Neuronal stem cell (in vitro differentiated cells): ENCODE data around the gene TSPAN4.

Experiments
- DNase-seq: peaks from one replicate; pipeline ENCODE4 v3.0.0-alpha.2; 2013; ENCODE audit warnings: low spot score
- H2AFZ ChIP-seq: one replicate; pipeline ENCODE4 v1.6.1; 2013; ENCODE audit warnings: mild to moderate bottlenecking, low read length, inconsistent platforms
- H2AK5ac ChIP-seq: 2 replicates; pipeline ENCODE4 v1.6.1; 2013; ENCODE audit warnings: low read depth, mild to moderate bottlenecking, inconsistent platforms, low read length, moderate library complexity, mixed read lengths
- H2BK120ac ChIP-seq: 2 replicates; pipeline ENCODE4 v1.6.1; 2013; ENCODE audit warnings: low read depth, mild to moderate bottlenecking, inconsistent platforms, low read length, moderate library complexity, mixed read lengths
- H2BK12ac ChIP-seq: one replicate; pipeline ENCODE4 v1.6.1; 2013; ENCODE audit warnings: low read length, inconsistent platforms
- H2BK15ac ChIP-seq: 2 replicates; pipeline ENCODE4 v1.6.1; 2013; ENCODE audit warnings: mild to moderate bottlenecking, low read length, inconsistent platforms, mixed read lengths
- H2BK5ac ChIP-seq: one replicate; pipeline ENCODE4 v1.6.1; 2013; ENCODE audit warnings: inconsistent platforms, mild to moderate bottlenecking, low read length, moderate library complexity
- H3K14ac ChIP-seq: one replicate; pipeline ENCODE4 v1.6.1; 2013; ENCODE audit warnings: low read length, inconsistent platforms
- H3K18ac ChIP-seq: 2 replicates; pipeline ENCODE4 v1.6.1; 2013; ENCODE audit warnings: low read length, inconsistent platforms
- H3K23ac ChIP-seq: 2 replicates; pipeline ENCODE4 v1.6.1; 2013; ENCODE audit warnings: low read depth, mild to moderate bottlenecking, mixed read lengths, low read length, inconsistent platforms; ENCODE audit not compliant: poor library complexity
- H3K27ac ChIP-seq: replicated peaks from 3 replicates; pipeline ENCODE4 v1.5.1; 2013; ENCODE audit warnings: low read length, inconsistent platforms
- H3K27me3 ChIP-seq, 3 experiments: 2 replicates each; pipeline ENCODE4 v1.6.1; 2013; ENCODE audit warnings: low read length in 3 of 3, mild to moderate bottlenecking in 2 of 3, inconsistent platforms in 1 of 3, low read depth in 1 of 3, mixed read lengths in 1 of 3, moderate library complexity in 1 of 3; ENCODE audit not compliant: control insufficient read depth in 3 of 3, insufficient read depth in 3 of 3
- H3K36me3 ChIP-seq, 2 donors: replicated peaks in 1 of 2; 2 replicates each; pipeline ENCODE4 v1.6.1; 2013; ENCODE audit warnings: low read length in 2 of 2; ENCODE audit not compliant: control insufficient read depth in 2 of 2, insufficient read depth in 2 of 2
- H3K4ac ChIP-seq: 2 replicates; pipeline ENCODE4 v1.6.1; 2013; ENCODE audit warnings: inconsistent platforms, mild to moderate bottlenecking, low read length, moderate library complexity
- H3K4me1 ChIP-seq, 2 donors: 1 replicate in 1 of 2; 2 replicates in 1 of 2; pipeline ENCODE4 v1.6.1; 2013; ENCODE audit warnings: low read length in 2 of 2, low read depth in 1 of 2; ENCODE audit not compliant: control insufficient read depth in 2 of 2, insufficient read depth in 1 of 2
- H3K4me2 ChIP-seq: one replicate; pipeline ENCODE4 v1.6.1; 2013; ENCODE audit warnings: mild to moderate bottlenecking, low read length, inconsistent platforms; ENCODE audit not compliant: insufficient read depth, poor library complexity, severe bottlenecking
- H3K4me3 ChIP-seq, 2 donors: 2 replicates each; pipeline ENCODE4 v1.5.1; 2013; ENCODE audit warnings: low read length in 2 of 2, mild to moderate bottlenecking in 2 of 2, inconsistent platforms in 1 of 2, moderate library complexity in 1 of 2
- H3K79me1 ChIP-seq: one replicate; pipeline ENCODE4 v1.6.1; 2013; ENCODE audit warnings: low read depth, mild to moderate bottlenecking, inconsistent platforms, low read length, moderate library complexity
- H3K9ac ChIP-seq: one replicate; pipeline ENCODE4 v1.6.1; 2013; ENCODE audit warnings: mild to moderate bottlenecking, low read depth, low read length, inconsistent platforms; ENCODE audit not compliant: poor library complexity
- H3K9me3 ChIP-seq, 2 donors: replicated peaks in 1 of 2; 2 replicates each; pipeline versions ENCODE3 to v1.6.1; 2013; ENCODE audit warnings: low read length in 2 of 2, mild to moderate bottlenecking in 2 of 2, inconsistent platforms in 1 of 2, low read depth in 1 of 2, mixed read lengths in 1 of 2, moderate library complexity in 1 of 2; ENCODE audit not compliant: control insufficient read depth in 2 of 2, insufficient read depth in 1 of 2
- H4K8ac ChIP-seq: one replicate; pipeline ENCODE4 v1.6.1; 2013; ENCODE audit warnings: low read depth, mild to moderate bottlenecking, inconsistent platforms, low read length, moderate library complexity
- H4K91ac ChIP-seq: one replicate; pipeline ENCODE4 v1.6.1; 2013; ENCODE audit warnings: low read length, low read depth, mild to moderate bottlenecking, inconsistent platforms; ENCODE audit not compliant: poor library complexity
- WGBS, 2 donors: extraction: QIAGEN DNeasy Blood & Tissue Kit; methylation state at CpG; one replicate each; pipeline ENCODE4 v1.1.7; 2013; ENCODE audit warnings: missing lambda C conversion rate in 2 of 2, mixed read lengths in 1 of 2; ENCODE audit not compliant: insufficient read length in 2 of 2, insufficient replicate concordance in 1 of 2; ENCODE audit errors: extremely low coverage in 2 of 2; 5-methylcytosine and 5-hydroxymethylcytosine counted together

TSPAN4 gene

DNA sequence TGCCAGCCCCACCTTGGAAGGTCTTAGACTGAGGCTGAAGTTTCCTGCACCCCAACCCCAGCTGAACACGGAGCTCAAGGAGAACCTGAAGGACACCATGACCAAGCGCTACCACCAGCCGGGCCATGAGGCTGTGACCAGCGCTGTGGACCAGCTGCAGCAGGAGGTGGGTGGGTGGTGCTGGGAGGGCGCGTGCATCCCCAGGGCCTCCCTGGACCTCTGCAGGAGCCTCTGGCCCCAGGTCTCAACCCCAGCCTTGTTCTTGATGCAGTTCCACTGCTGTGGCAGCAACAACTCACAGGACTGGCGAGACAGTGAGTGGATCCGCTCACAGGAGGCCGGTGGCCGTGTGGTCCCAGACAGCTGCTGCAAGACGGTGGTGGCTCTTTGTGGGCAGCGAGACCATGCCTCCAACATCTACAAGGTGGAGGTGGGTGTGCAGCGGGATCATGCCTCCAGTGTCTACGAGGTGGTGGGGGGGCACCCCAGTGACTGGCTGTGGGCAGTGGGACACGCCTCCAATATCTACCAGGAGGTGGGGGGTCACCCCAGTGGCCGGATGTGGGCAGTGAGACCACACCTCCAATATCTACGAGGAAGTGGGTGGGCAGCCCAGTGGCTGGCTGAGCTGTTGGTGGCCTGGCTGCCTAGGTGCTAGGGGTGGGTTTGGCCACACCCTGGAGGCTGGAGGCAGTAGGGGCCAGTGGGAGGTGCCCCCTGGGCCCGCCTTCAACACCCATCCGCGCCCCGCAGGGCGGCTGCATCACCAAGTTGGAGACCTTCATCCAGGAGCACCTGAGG is 5.3 kb upstream of the TSPAN4 start:
- no peak overlapping the region for H3K4ac ChIP-seq
- H3K27me3 ChIP-seq = no peaks in the 10 kb centered on the region
- H3K18ac ChIP-seq = no peak overlapping the region
- peak overlapping the region; percentile 13 for H2BK5ac ChIP-seq
- H3K4me1 ChIP-seq = peaks cover 13 to 17% of the 10 kb centered on the region in 2 donors
- WGBS, 2 donors = no CpG with 5 or more reads among the region's 22 CpGs
- no peak overlapping the region for H2AFZ ChIP-seq
- H3K4me2 ChIP-seq = no peak overlapping the region
- H3K14ac ChIP-seq = no peak overlapping the region
- DNase-seq = no peak
- no peak overlapping the region for H3K4me3 ChIP-seq
- H4K91ac ChIP-seq = no peak overlapping the region
- no peak overlapping the region for H2BK12ac ChIP-seq
- H3K79me1 ChIP-seq = peaks cover 42% of the 10 kb centered on the region
- no peak overlapping the region for H2BK120ac ChIP-seq
- H3K9me3 ChIP-seq = no peaks in the 10 kb centered on the region
- H4K8ac ChIP-seq = peak overlapping the region; percentile 65
- H3K23ac ChIP-seq = peak overlapping the region; percentile 85
- no peak overlapping the region for H2BK15ac ChIP-seq
- H3K9ac ChIP-seq = peak overlapping the region; percentile 30
- peak overlapping the region; percentile 35 for H2AK5ac ChIP-seq
- no peak overlapping the region for H3K27ac ChIP-seq
- H3K36me3 ChIP-seq = peaks cover 48 to 62% of the 10 kb centered on the region in 2 donors

DNA sequence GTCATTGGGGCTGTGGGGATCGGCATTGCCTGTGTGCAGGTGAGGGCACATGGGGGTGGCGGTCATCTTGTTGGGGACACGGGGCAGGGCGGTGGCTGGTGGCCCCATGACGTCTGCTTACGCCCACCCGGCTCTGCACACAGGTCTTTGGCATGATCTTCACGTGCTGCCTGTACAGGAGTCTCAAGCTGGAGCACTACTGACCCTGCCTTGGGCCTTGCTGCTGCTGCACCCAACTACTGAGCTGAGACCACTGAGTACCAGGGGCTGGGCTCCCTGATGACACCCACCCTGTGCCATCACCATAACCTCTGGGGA is 4.7 kb upstream of the TSPAN4 start:
- H3K4me2 ChIP-seq = no peak overlapping the region
- no peak overlapping the region for H2BK5ac ChIP-seq
- H3K4me3 ChIP-seq = no peak overlapping the region
- peak overlapping the region; percentile 30 for H3K9ac ChIP-seq
- peak overlapping the region; percentile 65 for H3K23ac ChIP-seq
- no peak overlapping the region for H4K91ac ChIP-seq
- H2BK15ac ChIP-seq = no peak overlapping the region
- H3K79me1 ChIP-seq = peaks cover 42% of the 10 kb centered on the region
- no peak overlapping the region for H3K4ac ChIP-seq
- H3K36me3 ChIP-seq = peaks cover 48 to 62% of the 10 kb centered on the region in 2 donors
- DNase-seq = no peak
- H2BK12ac ChIP-seq = no peak overlapping the region
- peaks cover 13 to 14% of the 10 kb centered on the region in 2 donors for H3K4me1 ChIP-seq
- no peak overlapping the region for H2AK5ac ChIP-seq
- no peaks in the 10 kb centered on the region for H3K27me3 ChIP-seq
- H3K27ac ChIP-seq = no peak overlapping the region
- no peak overlapping the region for H3K14ac ChIP-seq
- H4K8ac ChIP-seq = peak overlapping the region; percentile 65
- H2AFZ ChIP-seq = no peak overlapping the region
- no peak overlapping the region for H2BK120ac ChIP-seq
- no peak overlapping the region for H3K18ac ChIP-seq
- H3K9me3 ChIP-seq = no peaks in the 10 kb centered on the region
- WGBS, 2 donors = no CpG with 5 or more reads among the region's 8 CpGs

DNA sequence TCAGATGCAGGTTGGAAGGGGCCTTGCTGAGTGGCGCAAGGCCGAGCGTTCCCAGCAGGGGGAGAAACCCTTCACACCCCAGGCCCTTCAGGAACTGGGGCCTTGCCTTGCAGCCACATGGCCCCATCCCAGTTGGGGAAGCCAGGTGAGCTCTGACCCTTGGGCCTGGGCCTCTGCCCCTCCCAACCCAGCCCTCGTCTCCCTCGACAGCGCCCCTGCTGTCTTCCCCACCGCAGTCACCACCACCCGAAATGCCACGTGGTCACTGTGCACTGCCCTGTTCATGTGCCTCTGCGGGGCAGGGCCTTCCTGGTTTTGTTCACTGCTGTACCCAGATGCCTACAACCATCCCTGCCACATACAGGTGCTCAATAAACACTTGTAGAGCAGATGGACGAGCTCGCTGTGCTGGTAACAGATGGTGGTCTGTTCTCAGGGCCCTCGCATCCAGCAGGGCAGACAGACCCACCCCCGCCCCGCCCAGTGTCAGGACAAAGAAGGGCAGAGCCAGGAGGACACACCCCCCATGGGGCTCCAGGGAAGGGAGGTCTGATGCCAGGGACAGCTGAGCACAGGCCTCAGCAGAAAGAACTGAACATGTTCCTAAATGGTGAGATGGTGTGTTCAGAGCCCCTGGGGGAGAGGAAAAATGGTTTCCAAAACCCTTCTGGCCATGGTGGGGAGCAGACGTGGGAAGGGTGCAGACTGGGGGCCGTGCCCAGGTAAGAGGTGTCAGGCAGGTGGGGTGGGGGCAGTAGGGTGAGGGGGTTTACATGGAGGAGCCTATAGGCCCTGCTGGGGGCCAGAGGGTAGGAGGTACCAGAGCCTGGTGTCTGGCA is 4.0 kb upstream of the TSPAN4 start:
- Histone ChIP-seq H3K23ac (peak overlapping the region; percentile 65), H3K18ac (no peak overlapping the region), H2BK120ac (no peak overlapping the region), H3K9ac (peak overlapping the region; percentile 77), H3K9me3 (no peaks in the 10 kb centered on the region), H3K4me3 (no peak overlapping the region), H3K27ac (no peak overlapping the region), H2BK15ac (no peak overlapping the region), H3K4me2 (no peak overlapping the region), H3K27me3 (no peaks in the 10 kb centered on the region), H2BK12ac (no peak overlapping the region), H3K4me1 (peaks cover 11 to 13% of the 10 kb centered on the region in 2 donors), H3K14ac (peak overlapping the region; percentile 21), H3K4ac (peak overlapping the region; percentile 37), H2AK5ac (no peak overlapping the region), H2AFZ (no peak overlapping the region), H4K8ac (no peak overlapping the region), H2BK5ac (no peak overlapping the region), H3K79me1 (peaks cover 38% of the 10 kb centered on the region), H4K91ac (no peak overlapping the region), H3K36me3 (peaks cover 48 to 62% of the 10 kb centered on the region in 2 donors)
- DNase-seq = no peak
- no CpG with 5 or more reads among the region's 17 CpGs for WGBS, 2 donors

DNA sequence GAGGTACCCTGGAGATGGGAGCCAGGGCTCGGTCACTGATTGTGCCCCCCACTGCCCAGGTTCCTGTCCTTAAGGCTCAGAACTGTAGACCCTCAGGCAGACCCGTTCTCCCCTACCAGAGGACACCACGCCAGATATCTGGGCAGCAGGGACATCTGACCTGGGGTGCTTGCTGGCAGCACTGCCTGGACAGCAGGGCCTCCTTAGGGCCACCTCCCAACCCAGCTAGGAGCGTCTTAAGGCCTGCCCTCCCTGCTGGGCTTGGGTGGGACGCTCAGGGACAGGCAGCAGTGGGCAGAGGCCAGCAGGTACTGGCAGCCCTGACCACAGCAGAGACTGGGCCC is 3.4 kb upstream of the TSPAN4 start:
- Histone ChIP-seq H3K18ac (no peak overlapping the region), H3K79me1 (peaks cover 38% of the 10 kb centered on the region), H3K14ac (no peak overlapping the region), H3K36me3 (peaks cover 48 to 62% of the 10 kb centered on the region in 2 donors), H2BK12ac (peak overlapping the region; percentile 73), H3K4me3 (no peak overlapping the region), H4K91ac (no peak overlapping the region), H2BK5ac (no peak overlapping the region), H2AFZ (no peak overlapping the region), H3K9me3 (no peaks in the 10 kb centered on the region), H2AK5ac (no peak overlapping the region), H3K4me1 (peaks cover 12 to 15% of the 10 kb centered on the region in 2 donors), H2BK15ac (no peak overlapping the region), H3K9ac (no peak overlapping the region), H3K23ac (no peak overlapping the region), H3K4me2 (no peak overlapping the region), H3K27me3 (no peaks in the 10 kb centered on the region), H4K8ac (no peak overlapping the region), H3K4ac (no peak overlapping the region), H2BK120ac (no peak overlapping the region), H3K27ac (no peak overlapping the region)
- no CpG with 5 or more reads among the region's 5 CpGs for WGBS, 2 donors
- DNase-seq = no peak
